ENCODE results near the gene SCARB1. TPM values are rescaled to one million over a fixed set of nuclear protein-coding genes. Genes with fewer than 3 reads are reported as not detected.

The SCARB1 gene
- total and polyA plus RNA-seq, 2 of the 13 experiments (the other 11 are each of a cell fraction or from before 2014, with no cell fraction given): 63.4 to 160 TPM

GRCh38 chr12:124855275-124855957 lies 8.2 kb downstream of the SCARB1 start:
- peaks cover 87% of the 10 kb centered on the region for H3K79me2 ChIP-seq (ENCODE audit: insufficient read depth, low read length)
- H3K27ac ChIP-seq (ENCODE audit: extremely low read length, insufficient read depth, low read length): peak overlapping the region; percentile 46
- intact Hi-C loops (cut with micrococcal nuclease; ENCODE audit: unreplicated experiment) (no loop called here), in situ Hi-C loops (cut with HindIII; ENCODE audit: extremely low pct_ligation_motif_present, low pct_unique_long_range_greater_than_20kb) (no loop called here)
- no TSS peak for BruUV-seq (replicated peaks)
- DNase-seq (ENCODE audit: low spot score): no peak
- no peaks in the 10 kb centered on the region for H3K27me3 ChIP-seq (ENCODE audit: control insufficient read depth in 1 of 2, insufficient read depth in 2 of 2, low read length in 2 of 2)
- peak overlapping the region in 1 of 3 experiments; percentile 22; a peak in 2 of 6 replicates for H3K4me3 ChIP-seq (replicated peaks in 1 of 3; ENCODE audit: insufficient read depth in 1 of 3, low read depth in 2 of 3, low read length in 3 of 3)
- H3K9ac ChIP-seq (ENCODE audit: insufficient read depth, low read depth, low read length): no peak overlapping the region; the same call in 1 of the 2 replicates
- H3K9me3 ChIP-seq (ENCODE audit: low read length): no peaks in the 10 kb centered on the region
- ChIA-PET CTCF (ENCODE audit: low intra/inter-chr PET ratio, low total read pairs) (interaction anchor here (1.5 kb wide), 1 partner anchor 51 kb away, joined by 4 read pairs; no protein-coding TSS in a partner anchor), POLR2A (interaction anchor here (0.8 to 2.6 kb wide), 13 partner anchors 7 to 84 kb away, joined by 3 to 9 read pairs (median 4); partner anchors contain the start of gene UBC)
- 50% methylated on average over 15 of the region's 15 CpGs for WGBS (ENCODE audit: low lambda C conversion rate)
- H3K4me1 ChIP-seq (ENCODE audit: insufficient read depth, low read length): peaks cover 88% of the 10 kb centered on the region
- peak; percentile 7; the same call in 2 of the 3 replicates for ATAC-seq
- FAIRE-seq: no peak
- H3K4me2 ChIP-seq (ENCODE audit: low read depth, low read length): peak overlapping the region; percentile 60
- peaks cover 9 to 30% of the 10 kb centered on the region in 2 experiments for H3K36me3 ChIP-seq (replicated peaks in 1 of 2; ENCODE audit: control insufficient read depth in 1 of 2, insufficient read depth in 2 of 2, low read length in 2 of 2)
- H2AFZ ChIP-seq (ENCODE audit: low read length): no peak overlapping the region
- peaks cover 31% of the 10 kb centered on the region for H4K20me1 ChIP-seq (ENCODE audit: insufficient read depth, low read length)
- TF ChIP-seq ZNF75D (CRISPR knock-in tag; IDR thresholded peaks at IDR 0.05; ENCODE audit: borderline replicate concordance): no peak
- no peak for TF ChIP-seq ZC3H13 (CRISPR knock-in tag; IDR thresholded peaks at IDR 0.05)
- TF ChIP-seq ZNF501 (CRISPR knock-in tag; IDR thresholded peaks at IDR 0.05): no peak; the same call in 1 of the 2 replicates
- 0 out of 2 replicates have a peak, but pooled peaks have one; percentile 36 for TF ChIP-seq ZFP37 (CRISPR knock-in tag; IDR thresholded peaks at IDR 0.05; ENCODE audit: borderline replicate concordance)
- no peak for TF ChIP-seq ZMYM2 (CRISPR knock-in tag; IDR thresholded peaks at IDR 0.05)
- no peak for TF ChIP-seq ELF1 (CRISPR knock-in tag; IDR thresholded peaks at IDR 0.05)
- no peak for TF ChIP-seq AHR (CRISPR knock-in tag; IDR thresholded peaks at IDR 0.05)
- no peak for TF ChIP-seq NR3C1 (CRISPR knock-in tag; IDR thresholded peaks at IDR 0.05)
- TF ChIP-seq RFX5 (IDR thresholded peaks at IDR 0.05; ENCODE audit: low read depth, low read length): no peak
- TF ChIP-seq HOMEZ (CRISPR knock-in tag; IDR thresholded peaks at IDR 0.05; ENCODE audit: low read depth): no peak
- no peak for TF ChIP-seq SNRNP70 (IDR thresholded peaks at IDR 0.05; ENCODE audit: low read depth, low read length)
- TF ChIP-seq, protein P1, sequence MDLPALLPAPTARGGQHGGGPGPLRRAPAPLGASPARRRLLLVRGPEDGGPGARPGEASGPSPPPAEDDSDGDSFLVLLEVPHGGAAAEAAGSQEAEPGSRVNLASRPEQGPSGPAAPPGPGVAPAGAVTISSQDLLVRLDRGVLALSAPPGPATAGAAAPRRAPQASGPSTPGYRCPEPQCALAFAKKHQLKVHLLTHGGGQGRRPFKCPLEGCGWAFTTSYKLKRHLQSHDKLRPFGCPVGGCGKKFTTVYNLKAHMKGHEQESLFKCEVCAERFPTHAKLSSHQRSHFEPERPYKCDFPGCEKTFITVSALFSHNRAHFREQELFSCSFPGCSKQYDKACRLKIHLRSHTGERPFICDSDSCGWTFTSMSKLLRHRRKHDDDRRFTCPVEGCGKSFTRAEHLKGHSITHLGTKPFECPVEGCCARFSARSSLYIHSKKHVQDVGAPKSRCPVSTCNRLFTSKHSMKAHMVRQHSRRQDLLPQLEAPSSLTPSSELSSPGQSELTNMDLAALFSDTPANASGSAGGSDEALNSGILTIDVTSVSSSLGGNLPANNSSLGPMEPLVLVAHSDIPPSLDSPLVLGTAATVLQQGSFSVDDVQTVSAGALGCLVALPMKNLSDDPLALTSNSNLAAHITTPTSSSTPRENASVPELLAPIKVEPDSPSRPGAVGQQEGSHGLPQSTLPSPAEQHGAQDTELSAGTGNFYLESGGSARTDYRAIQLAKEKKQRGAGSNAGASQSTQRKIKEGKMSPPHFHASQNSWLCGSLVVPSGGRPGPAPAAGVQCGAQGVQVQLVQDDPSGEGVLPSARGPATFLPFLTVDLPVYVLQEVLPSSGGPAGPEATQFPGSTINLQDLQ (CRISPR knock-in tag; IDR thresholded peaks at IDR 0.05): no peak
- TF ChIP-seq ZSCAN12 (CRISPR knock-in tag; IDR thresholded peaks at IDR 0.05): 0 out of 2 replicates have a peak, but pooled peaks have one; percentile 27
- TF ChIP-seq RXRB (CRISPR knock-in tag; IDR thresholded peaks at IDR 0.05; ENCODE audit: borderline replicate concordance): peak; percentile 82
- no peak for TF ChIP-seq ZSCAN25 (CRISPR knock-in tag; IDR thresholded peaks at IDR 0.05)
- no peak for TF ChIP-seq SMARCE1 (IDR thresholded peaks at IDR 0.05; ENCODE audit: borderline replicate concordance)
- no peak for TF ChIP-seq NFRKB (IDR thresholded peaks at IDR 0.05)
- peak; percentile 73 for TF ChIP-seq FOXP4 (CRISPR knock-in tag; IDR thresholded peaks at IDR 0.05)
- TF ChIP-seq ZSCAN31 (CRISPR knock-in tag; IDR thresholded peaks at IDR 0.05; ENCODE audit: low read depth): no peak
